SW 1271 (cell line): Measurements from ENCODE around the gene CACNA2D3.
"Not testable (repeated sequence)": the region's sequence is repeated elsewhere in the genome, so short reads cannot be mapped to it uniquely, and the experiment has no call there.

Source experiments
- DNase-seq, 2 experiments: peaks; one replicate each; lab custom pipeline; 2025; lab: John Stamatoyannopoulos, UW

Gene CACNA2D3

DNA sequence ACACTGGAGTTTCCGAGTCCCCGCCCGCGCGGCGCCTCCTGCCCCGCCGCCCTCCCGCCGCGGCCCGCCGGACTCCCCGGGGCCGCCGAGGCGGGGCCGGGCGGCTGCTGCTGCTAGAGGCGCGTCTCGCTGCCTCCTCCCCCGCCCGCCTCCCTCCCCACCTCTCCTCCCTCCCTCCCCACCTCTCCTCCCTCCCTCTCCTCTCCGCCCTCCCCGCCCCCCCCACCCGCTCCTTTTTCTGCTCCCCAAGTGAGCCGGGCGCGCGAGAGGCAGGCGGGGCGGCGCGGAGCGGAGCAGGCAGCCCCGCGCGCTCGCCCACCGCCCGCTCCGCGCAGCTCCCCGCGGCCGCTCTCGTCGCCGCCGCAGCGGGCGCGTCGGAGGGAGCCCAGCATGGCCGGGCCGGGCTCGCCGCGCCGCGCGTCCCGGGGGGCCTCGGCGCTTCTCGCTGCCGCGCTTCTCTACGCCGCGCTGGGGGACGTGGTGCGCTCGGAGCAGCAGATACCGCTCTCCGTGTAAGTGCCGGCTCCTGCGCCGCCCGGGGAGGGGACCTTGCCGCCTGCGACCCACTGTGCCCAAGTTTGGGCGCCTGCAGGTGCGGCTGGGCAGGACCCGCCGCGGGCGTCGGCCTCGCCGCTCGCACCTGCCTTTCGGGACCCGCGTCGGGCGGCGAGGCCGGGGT is at the start of gene CACNA2D3:
Gene CACNA2D3 (plus strand): TSS at position 229 of the 679 bp plus-strand sequence.
- DNase-seq, result no peak

DNA sequence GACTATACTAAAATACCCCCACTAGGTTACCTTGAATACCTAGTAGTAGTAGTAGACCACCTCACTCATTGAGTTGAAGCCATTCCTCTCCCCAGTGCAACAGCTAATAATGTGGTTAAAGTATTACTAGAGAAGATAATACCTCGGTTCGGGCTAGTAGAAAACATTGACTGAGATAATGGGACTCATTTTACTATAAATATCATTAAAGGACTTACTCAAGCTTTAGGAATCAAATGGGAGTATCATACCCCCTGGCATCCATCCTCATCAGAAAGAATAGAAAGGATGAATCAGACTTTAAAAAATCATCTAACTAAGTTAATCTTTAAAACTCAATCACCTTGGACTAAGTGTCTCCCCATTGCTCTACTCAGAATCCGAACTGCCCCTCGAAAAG is 49.0 kb upstream of the CACNA2D3 start:
- DNase-seq, result no peak

DNA sequence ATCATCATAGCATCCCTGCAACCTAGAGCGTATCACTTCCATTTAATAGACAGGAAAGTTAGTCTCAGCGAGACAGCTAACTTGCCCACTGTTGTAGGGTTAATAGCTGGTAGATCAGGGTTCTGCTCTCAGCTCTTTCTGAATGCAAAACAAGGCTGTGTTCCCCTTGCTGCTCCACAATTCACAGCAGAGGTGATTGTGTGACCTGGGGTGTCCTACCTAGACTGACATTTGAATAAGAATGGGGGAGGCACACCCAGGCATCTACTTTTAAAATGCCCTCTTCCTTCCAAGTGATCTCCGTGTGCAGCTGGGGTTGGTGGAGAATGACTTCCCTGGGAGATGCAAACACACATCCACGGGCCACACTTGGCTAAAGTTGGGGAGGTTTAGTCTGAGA is 43.0 kb upstream of the CACNA2D3 start:
- DNase-seq, result no peak

DNA sequence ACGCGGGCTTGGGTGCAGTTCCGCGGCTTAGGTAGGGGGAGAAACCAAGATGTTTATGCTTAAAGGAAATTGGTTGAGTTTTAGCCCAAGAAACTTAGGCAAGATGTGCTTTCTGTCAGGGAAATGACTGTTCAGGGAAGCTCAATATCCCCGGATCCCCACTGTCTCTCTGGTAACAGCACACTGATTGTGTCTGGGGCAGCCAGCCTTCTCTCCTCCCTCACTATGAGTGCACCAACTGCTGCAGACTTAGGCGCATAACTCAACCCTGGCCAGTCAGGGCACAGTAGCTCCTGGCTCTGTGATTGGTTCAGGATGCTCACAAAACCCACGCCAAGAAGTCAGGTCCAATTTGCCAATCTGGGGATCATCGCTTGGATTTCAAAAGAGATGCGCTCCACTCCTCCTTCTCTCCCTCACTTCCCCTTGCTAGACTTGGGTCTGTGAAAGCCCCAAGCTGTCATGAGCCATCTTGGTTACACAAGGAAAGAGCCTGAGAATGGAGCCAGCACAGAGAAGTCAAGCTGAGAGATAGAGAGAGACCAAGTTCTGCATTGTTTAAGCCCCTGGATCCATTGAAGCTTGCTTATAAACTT is 42.5 kb upstream of the CACNA2D3 start:
- DNase-seq, result no peak

DNA sequence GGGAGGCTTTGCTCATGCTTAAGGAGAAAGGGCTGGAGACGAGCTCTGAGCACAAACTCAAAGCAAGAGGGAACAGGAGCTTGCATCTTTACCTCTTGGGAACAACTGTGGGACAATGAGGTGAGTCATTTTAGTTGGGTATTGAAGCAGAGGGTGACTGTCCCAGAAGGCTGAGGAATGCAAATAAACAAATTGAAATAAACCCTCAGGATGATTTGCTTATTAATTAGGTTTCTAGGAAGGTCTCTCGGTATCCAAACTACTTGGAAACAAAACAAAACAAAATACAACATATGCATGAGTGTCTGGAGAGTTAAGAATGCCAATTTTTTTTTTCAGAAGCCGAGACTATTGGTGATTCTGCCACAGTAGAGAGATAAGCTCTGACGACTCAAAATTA is 38.4 kb upstream of the CACNA2D3 start:
- no peak for DNase-seq

DNA sequence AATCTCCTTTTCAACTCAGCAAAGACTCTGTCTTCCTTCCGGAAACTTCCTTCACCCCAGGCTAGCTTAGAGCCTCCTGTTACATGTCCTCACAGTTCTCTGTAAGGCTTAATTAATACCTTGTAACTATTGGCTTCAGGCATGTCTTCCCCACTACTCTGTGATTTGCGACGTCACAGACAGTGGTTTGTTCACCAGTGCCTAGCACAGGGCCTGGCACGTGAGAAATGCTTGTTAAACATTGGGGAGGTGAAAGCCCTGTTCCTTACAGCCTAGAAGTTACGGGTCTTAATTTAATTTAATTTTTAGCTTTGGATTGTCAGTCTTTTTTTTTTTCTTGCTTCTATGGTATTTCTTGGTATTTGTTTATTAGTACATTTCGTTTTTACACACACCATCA is 36.4 kb upstream of the CACNA2D3 start:
- no peak for DNase-seq

DNA sequence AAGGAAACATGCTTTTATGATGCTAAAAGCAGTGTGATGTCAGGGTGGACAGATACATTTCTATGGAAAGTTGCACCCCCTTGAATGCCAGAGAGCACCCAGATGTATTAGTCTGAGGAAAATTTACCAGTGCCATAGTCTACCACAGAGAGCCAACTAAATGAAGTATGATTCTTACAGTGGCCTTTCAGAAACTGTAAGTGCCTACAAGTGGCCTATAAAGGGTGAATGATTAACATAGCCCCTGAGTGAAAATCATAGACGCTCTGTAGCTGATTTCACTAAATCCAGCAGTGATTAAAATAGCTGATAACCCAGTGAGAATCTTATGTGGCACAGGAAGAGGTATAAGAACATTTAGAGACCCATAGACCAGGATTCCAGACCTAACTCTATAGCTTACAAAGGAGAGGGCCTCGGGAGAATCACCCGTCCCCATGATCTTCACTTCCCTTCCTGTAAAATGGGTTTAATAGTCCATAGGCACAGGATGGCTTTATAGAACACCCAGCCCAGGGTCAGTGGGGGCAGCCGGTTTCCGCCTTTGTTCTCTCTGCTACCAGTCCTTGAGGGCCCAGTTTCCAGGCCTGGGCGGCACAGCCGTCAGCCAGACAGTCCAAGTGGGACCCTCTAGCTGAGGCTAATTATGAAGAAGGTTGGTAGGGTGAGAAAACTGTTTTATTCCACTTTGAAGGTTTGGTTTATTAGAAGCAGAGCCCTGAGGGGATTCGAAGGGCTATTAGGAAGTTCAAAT is 35.5 kb upstream of the CACNA2D3 start:
- no peak for DNase-seq

DNA sequence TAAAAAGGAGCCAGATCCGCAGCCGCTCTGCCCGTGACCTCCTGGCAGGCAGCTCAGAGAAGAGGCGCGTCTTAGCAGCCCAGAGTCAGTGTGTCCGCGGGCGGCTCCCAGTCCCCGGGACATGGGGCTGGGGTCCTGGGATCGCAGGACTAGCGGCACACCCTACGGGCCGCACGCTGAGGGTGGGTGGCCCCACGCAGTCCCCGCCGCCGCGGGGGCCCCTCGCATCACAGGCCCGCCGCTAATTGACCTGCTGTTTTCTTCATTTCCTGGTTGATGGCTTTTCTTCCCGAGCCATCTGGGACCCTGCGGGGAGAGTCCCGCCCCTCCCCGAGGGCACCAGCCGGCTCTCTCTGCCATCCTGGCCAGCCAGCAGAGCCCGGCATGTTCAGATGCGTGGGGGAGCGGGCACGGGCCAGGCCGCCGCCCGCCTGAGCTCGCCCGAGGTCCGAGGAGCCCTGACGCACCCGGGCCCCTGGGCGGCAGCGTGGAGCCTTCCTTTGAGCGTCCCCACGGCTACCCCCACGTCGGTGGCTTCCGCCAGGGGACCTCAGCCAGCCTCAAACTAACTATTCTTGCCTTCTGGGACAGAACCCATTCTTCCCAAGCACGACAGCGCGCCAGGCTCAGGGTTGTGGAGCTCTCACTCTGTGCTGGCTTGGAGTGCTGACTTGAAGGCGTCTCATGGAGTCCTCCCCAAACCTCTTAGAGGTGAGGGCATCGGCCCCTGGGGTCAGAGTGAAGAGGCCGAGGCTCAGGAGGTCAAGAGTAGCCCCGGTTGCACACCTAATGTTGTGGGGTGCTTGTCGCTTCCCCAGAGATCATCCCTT is 34.6 kb upstream of the CACNA2D3 start:
- DNase-seq, result no peak

DNA sequence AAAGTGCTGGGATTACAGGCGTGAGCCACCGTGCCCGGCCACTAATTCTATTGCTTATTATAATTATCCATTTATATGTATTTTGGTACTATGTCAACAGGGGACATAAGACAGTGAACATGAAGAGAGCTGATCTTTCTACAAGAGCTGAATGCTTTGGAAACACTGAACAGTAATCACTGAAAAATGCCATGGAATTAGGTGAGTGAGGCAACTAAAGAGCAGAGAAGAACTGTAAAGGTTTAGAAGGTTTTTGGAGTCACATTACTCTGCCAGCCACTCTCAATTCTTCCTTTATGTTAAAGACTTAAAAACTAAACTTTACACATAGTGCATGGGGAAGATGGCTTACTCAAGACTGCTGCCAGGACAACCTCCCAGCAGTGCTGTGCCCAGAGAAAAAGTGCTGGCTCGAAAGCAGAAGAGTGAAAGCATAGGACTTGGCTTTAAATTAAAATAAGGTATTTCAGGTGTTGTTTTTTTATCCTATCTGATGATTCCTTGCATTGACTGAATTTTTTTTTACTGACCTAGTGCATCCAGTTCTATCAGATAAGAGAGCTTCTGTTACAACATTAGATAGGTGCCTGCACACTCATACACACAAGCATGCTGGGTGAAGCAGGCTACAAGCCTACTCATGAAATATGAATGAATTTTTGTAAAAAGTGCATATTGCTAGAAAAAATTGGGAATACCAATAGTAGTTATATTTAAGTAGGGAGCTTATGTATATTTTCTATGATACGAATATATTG is 28.7 kb upstream of the CACNA2D3 start:
- no peak for DNase-seq

DNA sequence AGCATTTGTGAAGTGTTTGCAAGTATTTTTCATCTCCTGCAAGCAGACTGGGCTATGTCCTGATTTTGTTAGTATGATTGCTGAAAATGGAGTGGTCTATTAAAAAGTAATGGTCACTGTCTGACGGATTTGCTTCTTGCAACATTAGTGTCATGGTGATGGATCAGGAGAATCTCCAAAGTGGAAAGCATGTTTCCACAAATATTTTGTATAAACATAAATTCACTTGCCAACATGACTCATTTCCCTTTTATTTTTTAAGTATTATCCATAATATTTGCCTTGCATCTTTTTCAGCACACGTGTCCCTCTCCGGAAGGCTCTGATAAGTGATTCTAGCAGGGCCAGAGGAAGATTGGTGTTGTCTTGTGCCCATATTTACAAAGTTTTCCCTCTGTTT is 27.4 kb upstream of the CACNA2D3 start:
- no peak for DNase-seq

DNA sequence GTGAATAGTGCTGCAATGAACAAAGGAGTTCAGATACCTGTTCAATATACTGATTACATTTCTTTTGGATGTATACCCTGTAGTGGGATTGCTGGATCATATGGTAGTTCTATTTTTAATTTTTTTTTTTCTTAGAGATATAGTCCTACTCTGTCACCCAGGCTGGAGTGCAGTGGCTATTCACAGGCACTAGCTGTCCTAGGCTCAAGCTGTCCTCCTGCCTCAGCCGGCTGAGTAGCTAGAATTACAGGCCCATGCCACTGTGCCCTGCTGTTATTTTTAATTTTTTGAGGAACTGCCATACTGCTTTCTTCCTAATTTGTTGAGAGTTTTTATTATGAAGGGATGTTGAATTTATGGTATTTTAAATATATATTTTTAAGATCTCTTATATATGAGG is 23.0 kb upstream of the CACNA2D3 start:
- no peak for DNase-seq

DNA sequence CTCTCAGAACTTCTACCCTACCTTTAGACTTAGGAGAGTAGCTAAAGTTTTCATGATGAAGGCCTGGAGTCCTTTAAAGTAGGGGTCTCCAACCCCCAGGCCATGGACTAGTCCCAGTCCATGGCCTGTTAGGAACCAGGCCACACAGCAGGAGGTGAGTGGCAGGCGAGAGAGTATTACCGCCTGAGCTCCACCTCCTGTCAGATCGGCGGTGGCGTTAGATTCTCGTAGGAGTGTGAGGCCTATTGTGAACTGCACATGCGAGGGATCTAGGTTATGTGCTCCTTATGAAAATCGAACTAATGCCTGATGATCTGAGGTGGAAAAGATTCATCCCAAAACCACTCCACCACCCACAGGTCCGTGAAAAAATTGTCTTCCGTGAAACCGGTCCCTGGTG is 18.3 kb upstream of the CACNA2D3 start:
- DNase-seq, result no peak

DNA sequence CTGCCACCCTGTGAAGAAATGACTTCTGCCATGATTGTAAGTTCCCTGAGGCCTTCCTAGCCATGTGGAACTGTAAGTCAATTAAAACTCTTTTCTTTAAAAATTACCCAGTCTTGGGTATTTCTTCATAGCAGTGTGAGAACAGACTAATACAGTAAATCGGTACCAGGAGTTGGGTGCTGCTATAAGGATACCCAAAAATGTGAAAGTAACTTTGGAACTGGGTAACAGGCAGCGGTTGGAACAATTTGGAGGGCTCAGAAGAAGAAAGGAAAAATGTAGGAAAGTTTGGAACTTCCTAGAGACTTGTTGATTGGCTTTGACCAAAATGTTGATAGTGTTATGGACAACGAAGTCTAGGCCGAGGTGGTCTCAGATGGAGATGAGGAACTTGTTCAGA is 6.2 kb upstream of the CACNA2D3 start:
- DNase-seq, result not testable (repeated sequence)

DNA sequence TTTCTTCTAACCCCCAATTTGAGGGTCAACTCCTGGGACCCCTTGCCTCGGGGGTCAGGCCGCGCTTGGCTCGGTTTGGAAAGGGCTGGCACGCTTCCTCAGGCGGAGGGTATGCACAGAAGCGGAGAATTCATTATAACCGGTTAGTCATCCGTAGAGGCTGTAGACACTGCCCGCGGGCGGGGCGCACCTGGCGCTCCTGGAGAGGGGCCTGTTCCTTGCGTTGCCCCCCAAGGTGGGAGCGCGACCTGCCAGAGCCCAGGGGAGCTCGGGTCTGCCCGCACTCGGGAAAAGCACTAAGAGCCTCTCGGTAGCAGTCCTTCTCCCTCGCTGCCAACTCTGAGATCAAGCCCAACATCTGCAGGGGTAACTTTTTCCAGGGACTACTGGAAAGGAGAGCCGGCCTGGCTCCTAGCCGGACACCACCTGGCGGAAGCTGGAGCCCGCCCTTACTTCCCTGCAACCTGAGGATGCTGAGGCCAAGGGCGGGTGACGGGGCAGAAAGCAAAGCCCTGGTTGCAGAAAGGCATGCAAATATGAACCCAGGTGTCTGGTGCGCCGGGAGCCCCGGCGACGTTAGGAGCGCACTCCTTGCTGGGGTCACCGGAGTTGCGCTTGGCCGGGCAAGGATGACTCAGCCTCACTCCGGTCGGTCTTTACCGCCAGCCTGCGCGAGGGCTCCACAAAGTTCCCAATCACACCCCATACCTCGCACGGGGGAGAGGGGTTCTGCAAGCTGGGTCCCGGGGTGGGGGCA is 1.5 kb upstream of the CACNA2D3 start:
- DNase-seq, result no peak

DNA sequence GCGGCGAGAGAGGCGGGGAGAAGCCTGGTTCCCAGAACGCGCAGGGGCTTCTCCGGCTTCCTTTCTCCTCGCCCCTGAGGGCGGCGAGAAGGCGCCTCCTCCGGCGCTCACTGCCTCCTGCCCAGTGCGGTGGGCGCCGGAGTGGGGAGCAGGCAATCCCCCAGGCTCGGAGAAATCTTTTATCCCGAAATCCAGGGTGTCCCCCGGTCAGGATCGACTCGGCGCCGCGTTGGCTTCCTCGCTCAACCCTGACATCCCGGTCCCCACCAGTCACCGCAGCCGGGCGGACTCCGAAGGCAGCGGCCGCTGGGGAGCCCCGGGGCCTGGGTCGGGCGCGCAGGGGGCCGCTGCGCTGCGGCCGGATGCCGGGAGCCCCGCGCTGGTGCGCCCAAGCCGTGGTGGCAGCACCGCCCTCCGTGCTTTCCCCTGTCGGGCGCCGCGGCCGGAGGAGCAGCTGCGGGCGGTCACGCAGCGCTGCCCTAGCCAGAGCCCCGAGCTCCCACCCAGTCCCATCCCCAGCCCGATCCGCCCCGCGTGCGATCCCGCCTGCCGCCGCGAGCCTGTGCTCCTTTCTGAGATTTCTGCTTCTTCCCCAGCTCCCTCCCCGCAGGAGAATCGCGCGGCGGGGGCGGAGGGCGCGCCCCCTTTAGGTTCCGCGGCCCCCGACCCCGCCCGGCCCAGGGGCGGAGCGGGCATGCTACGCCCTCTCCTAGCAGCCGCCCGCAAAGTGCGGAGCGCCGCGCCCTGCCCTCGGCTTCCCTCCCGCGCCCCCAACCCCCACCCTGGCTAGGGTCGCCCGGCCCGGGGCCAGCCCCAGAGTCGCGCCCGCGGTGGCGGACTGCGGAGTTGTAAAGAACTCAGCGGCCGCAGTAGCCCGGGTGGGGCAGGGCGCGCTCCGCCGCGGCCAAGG is 683 bp upstream of the CACNA2D3 start:
- DNase-seq, result no peak

DNA sequence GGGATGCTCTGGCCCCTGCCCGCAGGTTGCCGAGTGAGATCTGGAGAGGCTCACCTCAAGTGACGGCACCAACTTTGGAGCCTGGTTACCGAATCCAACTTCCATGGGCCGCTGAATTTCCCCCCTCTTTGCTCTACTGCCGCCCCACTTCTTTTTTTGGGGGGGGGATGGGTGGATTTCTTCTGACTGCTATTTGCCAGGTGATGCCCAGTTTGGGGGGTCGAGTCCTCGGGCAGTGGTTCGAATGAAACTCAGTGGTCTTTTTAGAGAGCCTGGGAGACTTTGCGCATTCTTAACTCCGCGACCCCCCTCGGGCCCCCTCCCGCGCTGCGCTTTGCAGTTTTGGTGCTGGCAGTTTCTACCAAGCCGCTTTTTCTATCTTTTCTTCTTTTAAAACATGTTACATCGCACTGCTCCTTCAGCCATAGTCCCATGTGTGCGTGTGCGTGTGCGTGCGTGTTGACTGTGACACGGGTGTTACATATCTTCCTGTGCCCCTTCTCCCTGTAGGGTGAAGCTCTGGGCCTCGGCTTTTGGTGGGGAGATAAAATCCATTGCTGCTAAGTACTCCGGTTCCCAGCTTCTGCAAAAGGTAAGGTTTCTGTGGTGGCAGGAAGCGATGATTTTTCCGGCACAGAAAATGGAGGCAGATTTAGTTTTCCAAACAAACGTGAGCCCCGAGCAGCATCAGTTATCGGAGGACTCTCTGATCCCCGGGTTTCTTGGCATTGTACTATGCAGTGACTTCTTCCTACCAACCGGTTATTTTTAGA is 837 bp downstream of the CACNA2D3 start:
- DNase-seq, result no peak

DNA sequence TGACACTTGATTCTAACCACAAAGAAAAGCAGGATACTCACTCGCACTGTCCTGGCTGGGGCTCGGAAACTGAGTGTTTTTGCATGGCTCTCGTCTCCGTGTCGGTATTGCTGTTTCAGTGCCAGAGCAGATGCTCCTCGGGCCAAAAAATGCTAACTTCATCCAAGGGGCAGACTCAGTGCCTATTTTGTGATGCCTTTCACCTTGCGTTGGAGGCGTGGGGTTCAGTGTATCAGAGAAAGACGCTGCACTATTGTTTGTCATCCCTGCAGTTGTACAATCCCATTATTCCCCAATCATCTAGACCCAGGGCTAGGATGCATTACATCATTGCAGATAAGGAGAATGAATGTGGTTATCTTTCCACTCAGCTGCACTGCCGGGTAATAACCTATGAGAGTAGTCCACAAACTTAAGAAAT is 1.4 kb downstream of the CACNA2D3 start:
- no peak for DNase-seq

DNA sequence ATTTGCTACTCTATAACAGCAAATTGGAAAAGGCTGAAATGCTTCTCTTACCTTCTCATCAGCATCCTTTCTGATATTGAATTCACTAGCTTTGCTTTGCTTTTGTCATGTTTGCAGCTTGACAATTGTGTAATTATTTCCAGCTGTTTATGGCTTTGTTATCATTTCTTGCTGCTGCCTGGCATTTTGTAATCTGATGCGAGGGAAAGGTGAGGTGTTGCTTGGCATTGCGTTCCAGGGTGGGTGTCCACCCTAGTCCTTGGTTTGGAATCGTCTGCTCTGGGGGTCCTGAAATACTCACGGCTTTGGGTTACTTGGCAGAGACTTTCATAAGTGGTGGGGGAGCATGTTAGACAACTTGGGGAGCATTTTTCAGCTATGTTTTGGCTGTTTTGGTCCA is 2.9 kb downstream of the CACNA2D3 start:
- no peak for DNase-seq

DNA sequence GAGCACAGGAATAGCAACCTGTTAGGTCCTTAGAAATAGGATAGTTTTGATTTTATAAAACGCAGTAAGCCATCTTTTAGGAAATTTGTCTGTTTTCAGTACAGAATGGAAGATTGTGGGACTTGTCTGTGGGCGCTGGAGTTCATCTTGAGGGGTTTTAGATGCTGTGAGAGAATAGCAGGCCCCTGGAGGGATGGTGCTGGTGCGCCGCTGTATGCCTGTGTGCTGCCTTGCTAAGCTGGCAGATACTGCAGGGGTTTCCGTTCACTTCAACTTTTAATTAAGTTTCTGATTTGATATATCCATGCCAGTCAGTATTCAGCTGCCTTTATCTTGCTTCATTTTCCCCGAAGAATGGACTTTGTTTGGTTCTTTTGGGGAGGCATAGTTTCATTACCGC is 4.2 kb downstream of the CACNA2D3 start:
- DNase-seq, result no peak
